Neural cell (in vitro differentiated cells): Measurements from ENCODE around the gene MAP7D1.

Source experiments
- EZH2 ChIP-seq: fragments of 200-600, 300-800 bp; shearing (Covaris generic), sonication (generic); IDR thresholded peaks from 2 replicates; pipeline ENCODE4 v1.6.1; 2014; ENCODE audit warnings: antibody characterized with exemption, low read length, borderline replicate concordance, mild to moderate bottlenecking; ENCODE audit not compliant: insufficient read depth, poor library complexity, severe bottlenecking
- MXI1 ChIP-seq: fragments of 450-650 bp; conservative IDR thresholded peaks from 2 replicates; pipeline ENCODE4 v1.6.1; 2014; ENCODE audit warnings: antibody characterized with exemption, mild to moderate bottlenecking; ENCODE audit not compliant: poor library complexity, severe bottlenecking
- POLR2AphosphoS5 ChIP-seq: IDR thresholded peaks from 2 replicates; pipeline ENCODE4 v1.6.1; 2012
- RAD21 ChIP-seq: fragments of 450-650 bp; conservative IDR thresholded peaks from 2 replicates; pipeline ENCODE4 v1.6.1; 2014; ENCODE audit warnings: antibody characterized with exemption, mild to moderate bottlenecking, moderate library complexity
- TAF1 ChIP-seq: IDR thresholded peaks from 2 replicates; pipeline ENCODE4 v1.6.1; 2012; ENCODE audit warnings: low read depth
- TF ChIP-seq, protein P1 (sequence below): fragments of 450-650 bp; IDR thresholded peaks from 2 replicates; pipeline ENCODE4 v1.5.1; 2014; ENCODE audit warnings: antibody characterized with exemption, mild to moderate bottlenecking, moderate library complexity; ENCODE audit not compliant: poor library complexity, severe bottlenecking
- TF ChIP-seq, protein P2 (sequence below): IDR thresholded peaks from 2 replicates; pipeline ENCODE4 v1.6.1; 2012; ENCODE audit warnings: borderline replicate concordance

DNA sequence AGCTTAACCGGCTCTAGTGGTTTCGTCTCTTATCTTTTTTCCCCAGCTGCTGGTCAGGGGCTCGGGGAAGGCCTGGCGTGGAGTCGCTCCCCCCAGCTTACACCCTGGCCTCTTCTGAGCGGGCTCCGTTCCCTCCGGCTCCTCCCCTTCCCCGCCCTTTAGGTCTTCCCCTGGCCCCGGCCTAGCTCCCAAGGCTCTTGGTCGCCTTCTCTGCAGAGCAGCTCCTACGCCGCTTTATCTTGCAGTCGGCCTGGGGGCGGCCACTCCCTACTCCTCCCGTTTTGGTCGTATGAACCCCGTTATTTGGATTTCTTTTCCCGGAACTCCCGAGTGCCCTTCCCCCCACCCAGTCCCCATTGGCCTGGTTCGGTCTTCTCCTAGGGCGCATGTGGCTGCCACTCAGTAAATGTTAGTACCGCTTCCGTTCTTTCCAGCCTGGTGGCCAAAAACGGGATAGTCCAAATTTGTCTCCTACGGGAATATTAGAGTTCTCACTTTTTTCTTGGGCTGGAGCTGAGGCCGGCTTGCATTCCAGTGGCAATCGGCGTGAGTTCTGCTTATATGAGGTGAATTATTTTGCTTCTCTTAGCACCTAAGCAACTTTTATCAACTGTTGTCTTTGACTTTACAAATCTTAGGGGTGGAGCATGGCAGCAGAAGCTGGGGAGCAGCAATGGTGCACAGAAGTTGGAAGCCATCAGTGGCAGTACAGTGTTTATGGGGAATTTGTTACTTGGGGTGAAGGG is 68.8 kb downstream of the MAP7D1 start:
- TF ChIP-seq RAD21 = no peak
- TF ChIP-seq, protein P1, sequence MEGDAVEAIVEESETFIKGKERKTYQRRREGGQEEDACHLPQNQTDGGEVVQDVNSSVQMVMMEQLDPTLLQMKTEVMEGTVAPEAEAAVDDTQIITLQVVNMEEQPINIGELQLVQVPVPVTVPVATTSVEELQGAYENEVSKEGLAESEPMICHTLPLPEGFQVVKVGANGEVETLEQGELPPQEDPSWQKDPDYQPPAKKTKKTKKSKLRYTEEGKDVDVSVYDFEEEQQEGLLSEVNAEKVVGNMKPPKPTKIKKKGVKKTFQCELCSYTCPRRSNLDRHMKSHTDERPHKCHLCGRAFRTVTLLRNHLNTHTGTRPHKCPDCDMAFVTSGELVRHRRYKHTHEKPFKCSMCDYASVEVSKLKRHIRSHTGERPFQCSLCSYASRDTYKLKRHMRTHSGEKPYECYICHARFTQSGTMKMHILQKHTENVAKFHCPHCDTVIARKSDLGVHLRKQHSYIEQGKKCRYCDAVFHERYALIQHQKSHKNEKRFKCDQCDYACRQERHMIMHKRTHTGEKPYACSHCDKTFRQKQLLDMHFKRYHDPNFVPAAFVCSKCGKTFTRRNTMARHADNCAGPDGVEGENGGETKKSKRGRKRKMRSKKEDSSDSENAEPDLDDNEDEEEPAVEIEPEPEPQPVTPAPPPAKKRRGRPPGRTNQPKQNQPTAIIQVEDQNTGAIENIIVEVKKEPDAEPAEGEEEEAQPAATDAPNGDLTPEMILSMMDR = peak; percentile 44
- TF ChIP-seq TAF1 = no peak
- TF ChIP-seq POLR2AphosphoS5 = no peak
- TF ChIP-seq, protein P2, sequence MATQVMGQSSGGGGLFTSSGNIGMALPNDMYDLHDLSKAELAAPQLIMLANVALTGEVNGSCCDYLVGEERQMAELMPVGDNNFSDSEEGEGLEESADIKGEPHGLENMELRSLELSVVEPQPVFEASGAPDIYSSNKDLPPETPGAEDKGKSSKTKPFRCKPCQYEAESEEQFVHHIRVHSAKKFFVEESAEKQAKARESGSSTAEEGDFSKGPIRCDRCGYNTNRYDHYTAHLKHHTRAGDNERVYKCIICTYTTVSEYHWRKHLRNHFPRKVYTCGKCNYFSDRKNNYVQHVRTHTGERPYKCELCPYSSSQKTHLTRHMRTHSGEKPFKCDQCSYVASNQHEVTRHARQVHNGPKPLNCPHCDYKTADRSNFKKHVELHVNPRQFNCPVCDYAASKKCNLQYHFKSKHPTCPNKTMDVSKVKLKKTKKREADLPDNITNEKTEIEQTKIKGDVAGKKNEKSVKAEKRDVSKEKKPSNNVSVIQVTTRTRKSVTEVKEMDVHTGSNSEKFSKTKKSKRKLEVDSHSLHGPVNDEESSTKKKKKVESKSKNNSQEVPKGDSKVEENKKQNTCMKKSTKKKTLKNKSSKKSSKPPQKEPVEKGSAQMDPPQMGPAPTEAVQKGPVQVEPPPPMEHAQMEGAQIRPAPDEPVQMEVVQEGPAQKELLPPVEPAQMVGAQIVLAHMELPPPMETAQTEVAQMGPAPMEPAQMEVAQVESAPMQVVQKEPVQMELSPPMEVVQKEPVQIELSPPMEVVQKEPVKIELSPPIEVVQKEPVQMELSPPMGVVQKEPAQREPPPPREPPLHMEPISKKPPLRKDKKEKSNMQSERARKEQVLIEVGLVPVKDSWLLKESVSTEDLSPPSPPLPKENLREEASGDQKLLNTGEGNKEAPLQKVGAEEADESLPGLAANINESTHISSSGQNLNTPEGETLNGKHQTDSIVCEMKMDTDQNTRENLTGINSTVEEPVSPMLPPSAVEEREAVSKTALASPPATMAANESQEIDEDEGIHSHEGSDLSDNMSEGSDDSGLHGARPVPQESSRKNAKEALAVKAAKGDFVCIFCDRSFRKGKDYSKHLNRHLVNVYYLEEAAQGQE = no peak
- no peak for TF ChIP-seq EZH2
- TF ChIP-seq MXI1 = peak; percentile 77
